ENCODE results near the gene ATP8A1. TPM values are rescaled to one million over a fixed set of nuclear protein-coding genes. Genes with fewer than 3 reads are reported as not detected.

The ATP8A1 gene
- total and polyA plus RNA-seq, 2 donors from 2014 or later = 4.6 to 27.4 TPM

- TF ChIP-seq CTCF (IDR thresholded peaks at IDR 0.05; ENCODE audit: borderline replicate concordance, extremely low read depth, insufficient read depth) = no peak
- Histone ChIP-seq H3K9me3 (ENCODE audit: control insufficient read depth in 2 of 3, insufficient read depth in 1 of 3, low read length in 3 of 3) (no peaks in the 10 kb centered on the region), H3K4me1 (ENCODE audit: control insufficient read depth in 2 of 3, insufficient read depth in 2 of 3, low read depth in 1 of 3, low read length in 3 of 3) (no peaks in the 10 kb centered on the region), H3K9ac (ENCODE audit: low read length in 3 of 3) (no peak overlapping the region), H3K4me3 (ENCODE audit: low read length in 3 of 3) (no peak overlapping the region), H3K36me3 (ENCODE audit: control insufficient read depth in 2 of 3, insufficient read depth in 3 of 3, low read length in 3 of 3) (no peaks in the 10 kb centered on the region), H3K27ac (ENCODE audit: low read depth in 2 of 2, low read length in 2 of 2) (no peak overlapping the region), H3K27me3 (ENCODE audit: control insufficient read depth, insufficient read depth, low read length) (no peaks in the 10 kb centered on the region)
- DNase-seq (no peak), FAIRE-seq (no peak)
- intact Hi-C loops (cut with DNase I) = no loop called here
These were observed 125.4 kb downstream of the ATP8A1 start for GRCh38 chr4:42531341-42532030.

- H3K27me3 ChIP-seq (ENCODE audit: control insufficient read depth, insufficient read depth, low read length) = no peaks in the 10 kb centered on the region
- TF ChIP-seq CTCF (IDR thresholded peaks at IDR 0.05; ENCODE audit: borderline replicate concordance, extremely low read depth, insufficient read depth) = no peak
- intact Hi-C loops (cut with DNase I) = loop anchor here (5.0 kb wide), 1 partner anchor 241 kb away; no protein-coding TSS in a partner anchor
These were observed 133.7 kb downstream of the ATP8A1 start for GRCh38 chr4:42523066-42523718.

GRCh38 chr4:42519803-42520417 is 137.0 kb downstream of the ATP8A1 start:
- no peaks in the 10 kb centered on the region for H3K9me3 ChIP-seq (ENCODE audit: control insufficient read depth in 2 of 3, insufficient read depth in 1 of 3, low read length in 3 of 3)
- H3K27me3 ChIP-seq (ENCODE audit: control insufficient read depth, insufficient read depth, low read length) = no peaks in the 10 kb centered on the region
- H3K4me1 ChIP-seq (ENCODE audit: control insufficient read depth in 2 of 3, insufficient read depth in 2 of 3, low read depth in 1 of 3, low read length in 3 of 3) = no peaks in the 10 kb centered on the region
- no peak overlapping the region for H3K27ac ChIP-seq (ENCODE audit: low read depth in 2 of 2, low read length in 2 of 2)
- TF ChIP-seq CTCF (IDR thresholded peaks at IDR 0.05; ENCODE audit: borderline replicate concordance, extremely low read depth, insufficient read depth) = peak; percentile 67
- DNase-seq (peak in 3 of 5 donors; percentile 48 to 82 (median 80)), FAIRE-seq (peak; percentile 94)
- H3K9ac ChIP-seq (ENCODE audit: low read length in 3 of 3) = no peak overlapping the region
- no peak overlapping the region for H3K4me3 ChIP-seq (ENCODE audit: low read length in 3 of 3)
- H3K36me3 ChIP-seq (ENCODE audit: control insufficient read depth in 2 of 3, insufficient read depth in 3 of 3, low read length in 3 of 3) = peaks cover 0 to 2% (median 0%) of the 10 kb centered on the region in 3 donors
- intact Hi-C loops (cut with DNase I) = loop anchor here (5.0 to 10.0 kb wide), 2 partner anchors 135 to 238 kb away; no protein-coding TSS in a partner anchor

More at GRCh38 chr4:42523066-42523718, 133.7 kb downstream of the ATP8A1 start:
- Histone ChIP-seq H3K36me3 (ENCODE audit: control insufficient read depth in 2 of 3, insufficient read depth in 3 of 3, low read length in 3 of 3) (peaks cover 0 to 2% (median 0%) of the 10 kb centered on the region in 3 donors), H3K4me3 (ENCODE audit: low read length in 3 of 3) (no peak overlapping the region), H3K9ac (ENCODE audit: low read length in 3 of 3) (no peak overlapping the region), H3K27ac (ENCODE audit: low read depth in 2 of 2, low read length in 2 of 2) (no peak overlapping the region), H3K9me3 (ENCODE audit: control insufficient read depth in 2 of 3, insufficient read depth in 1 of 3, low read length in 3 of 3) (no peaks in the 10 kb centered on the region), H3K4me1 (ENCODE audit: control insufficient read depth in 2 of 3, insufficient read depth in 2 of 3, low read depth in 1 of 3, low read length in 3 of 3) (no peaks in the 10 kb centered on the region)
- no peak for DNase-seq
- no peak for FAIRE-seq
